Calu3 (cell line): ENCODE measurements around the gene CYTH1. TPM values are rescaled to one million over a fixed set of nuclear protein-coding genes. Genes with fewer than 3 reads are reported as not detected.
A peak's percentile ranks its signal among the peaks of the same experiment; 100 is the strongest.

ENCODE experiments used
- Bru-seq: library from RNA; stranded (reverse); fragments of 400-500 nt; gene quantifications from one replicate; lab custom pipeline; 2021; lab: Mats Ljungman, UMichigan
- BruChase-seq, 2 experiments: library from RNA; stranded (reverse); fragments of 400-500 nt; gene quantifications; one replicate each; lab custom pipeline; 2021; lab: Mats Ljungman, UMichigan
- BruUV-seq: library from RNA; stranded (reverse); fragments of 400-500 nt; replicated peaks from 2 replicates; lab custom pipeline; 2021; lab: Mats Ljungman, UMichigan
- CTCF ChIA-PET: fragments of 300-600 bp; sonication (Branson Sonifier 250); formaldehyde crosslinking; loops from one replicate; lab custom pipeline; 2022; ENCODE audit warnings: antibody characterized with exemption; lab: Charles Lee
- DNase-seq: peaks from one replicate; pipeline ENCODE4 v3.0.0; 2022
- H3K27ac Mint-ChIP-seq: one replicate; pipeline ENCODE4 v1.8.0; 2022; ENCODE audit warnings: mixed read lengths; ENCODE audit not compliant: unreplicated experiment
- H3K27me3 Mint-ChIP-seq: one replicate; pipeline ENCODE4 v1.8.0; 2022; ENCODE audit warnings: mixed read lengths; ENCODE audit not compliant: unreplicated experiment
- H3K36me3 Mint-ChIP-seq: one replicate; pipeline ENCODE4 v1.8.0; 2022; ENCODE audit warnings: mild to moderate bottlenecking, moderate library complexity, mixed read lengths; ENCODE audit not compliant: insufficient read depth, unreplicated experiment
- H3K4me1 Mint-ChIP-seq: one replicate; pipeline ENCODE4 v1.8.0; 2022; ENCODE audit warnings: mild to moderate bottlenecking, low read depth, mixed read lengths; ENCODE audit not compliant: unreplicated experiment
- H3K4me3 Mint-ChIP-seq: one replicate; pipeline ENCODE4 v1.8.0; 2022; ENCODE audit warnings: mild to moderate bottlenecking, low read depth, moderate library complexity, mixed read lengths; ENCODE audit not compliant: unreplicated experiment
- H3K9me3 Mint-ChIP-seq: one replicate; pipeline ENCODE4 v1.8.0; 2022; ENCODE audit warnings: low read depth, mixed read lengths; ENCODE audit not compliant: unreplicated experiment
- intact Hi-C: fragments of 100-400 bp; cut with micrococcal nuclease; formaldehyde crosslinking; loops from one replicate; pipeline ENCODE4 v1.10.0; 2022; ENCODE audit not compliant: unreplicated experiment
- long read RNA-seq: library from polyadenylated mRNA; stranded (forward); transcript quantifications from one replicate; pipeline ENCODE4 v2.0.0, GENCODE V29; 2022
- total RNA-seq: library from RNA; stranded (reverse); gene quantifications from 2 replicates; pipeline ENCODE4 v1.2.3, GENCODE V29; 2022
- TF ChIP-seq, protein P1 (sequence below): fragments of 200-600 bp; IDR thresholded peaks from one replicate; pipeline ENCODE4 v1.8.0; 2022; ENCODE audit warnings: antibody characterized with exemption; ENCODE audit not compliant: unreplicated experiment

CYTH1 gene, protein sequence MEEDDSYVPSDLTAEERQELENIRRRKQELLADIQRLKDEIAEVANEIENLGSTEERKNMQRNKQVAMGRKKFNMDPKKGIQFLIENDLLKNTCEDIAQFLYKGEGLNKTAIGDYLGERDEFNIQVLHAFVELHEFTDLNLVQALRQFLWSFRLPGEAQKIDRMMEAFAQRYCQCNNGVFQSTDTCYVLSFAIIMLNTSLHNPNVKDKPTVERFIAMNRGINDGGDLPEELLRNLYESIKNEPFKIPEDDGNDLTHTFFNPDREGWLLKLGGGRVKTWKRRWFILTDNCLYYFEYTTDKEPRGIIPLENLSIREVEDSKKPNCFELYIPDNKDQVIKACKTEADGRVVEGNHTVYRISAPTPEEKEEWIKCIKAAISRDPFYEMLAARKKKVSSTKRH
- 30.3 and 40.5 TPM in 2 replicates for total RNA-seq
- Bru-seq, nascent RNA, result percentile 71 among the genes with signal in this experiment
- BruChase-seq, experiment 1, labeled RNA remaining after a 6-hour chase, result percentile 65 among the genes with signal in this experiment
- percentile 70 among the genes with signal in this experiment for BruChase-seq, experiment 2, labeled RNA remaining after a 2-hour chase
- long read RNA-seq, full-length matches to known transcripts, result 8 of 13 reads
- long read RNA-seq, partial matches to known transcripts, result 3 of 13 reads
- long read RNA-seq, other reads (novel, unspliced or antisense), result 2 of 13 reads

GRCh38 chr17:78781893-78782304 is at the start of gene CYTH1:
TSS of gene CYTH1 (minus strand) at chr17:78782273. CDS start at chr17:78782223, 50 bp downstream.
- Mint-ChIP-seq H3K9me3 (no peaks in the 10 kb centered on the region), H3K4me3 (peak within 1 kb of the TSS; percentile 72), H3K27me3 (no peaks in the 10 kb centered on the region), H3K27ac (peak within 1 kb of the TSS; percentile 63), H3K36me3 (peaks cover 32% of the 10 kb centered on the region), H3K4me1 (peaks cover 9% of the 10 kb centered on the region)
- intact Hi-C loops, result no loop called here
- no peak for DNase-seq
- BruUV-seq, result no TSS peak
- CTCF ChIA-PET, result no interaction called here
- TF ChIP-seq, protein P1, sequence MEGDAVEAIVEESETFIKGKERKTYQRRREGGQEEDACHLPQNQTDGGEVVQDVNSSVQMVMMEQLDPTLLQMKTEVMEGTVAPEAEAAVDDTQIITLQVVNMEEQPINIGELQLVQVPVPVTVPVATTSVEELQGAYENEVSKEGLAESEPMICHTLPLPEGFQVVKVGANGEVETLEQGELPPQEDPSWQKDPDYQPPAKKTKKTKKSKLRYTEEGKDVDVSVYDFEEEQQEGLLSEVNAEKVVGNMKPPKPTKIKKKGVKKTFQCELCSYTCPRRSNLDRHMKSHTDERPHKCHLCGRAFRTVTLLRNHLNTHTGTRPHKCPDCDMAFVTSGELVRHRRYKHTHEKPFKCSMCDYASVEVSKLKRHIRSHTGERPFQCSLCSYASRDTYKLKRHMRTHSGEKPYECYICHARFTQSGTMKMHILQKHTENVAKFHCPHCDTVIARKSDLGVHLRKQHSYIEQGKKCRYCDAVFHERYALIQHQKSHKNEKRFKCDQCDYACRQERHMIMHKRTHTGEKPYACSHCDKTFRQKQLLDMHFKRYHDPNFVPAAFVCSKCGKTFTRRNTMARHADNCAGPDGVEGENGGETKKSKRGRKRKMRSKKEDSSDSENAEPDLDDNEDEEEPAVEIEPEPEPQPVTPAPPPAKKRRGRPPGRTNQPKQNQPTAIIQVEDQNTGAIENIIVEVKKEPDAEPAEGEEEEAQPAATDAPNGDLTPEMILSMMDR, result no peak

DNA sequence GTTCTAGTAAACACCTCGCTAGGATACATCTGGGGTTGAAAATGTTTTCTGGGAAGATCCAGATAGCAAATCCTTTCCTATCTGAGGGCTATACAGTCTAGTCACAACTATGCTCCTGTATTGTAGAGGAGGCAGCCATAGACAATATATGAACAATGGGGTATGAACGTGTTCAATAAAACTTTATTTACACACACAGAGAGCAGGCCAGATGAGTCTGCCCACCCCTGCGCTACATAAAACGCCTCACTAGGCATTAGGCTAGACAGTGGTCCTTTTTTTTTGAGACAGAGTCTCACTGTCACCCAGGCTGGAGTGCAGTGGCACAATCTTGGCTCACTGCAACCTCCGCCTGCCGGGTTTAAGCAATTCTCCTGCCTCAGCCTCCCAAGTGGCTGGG is 47.4 kb upstream of the CYTH1 start:
- BruUV-seq, result no TSS peak
- H3K27me3 Mint-ChIP-seq, result no peaks in the 10 kb centered on the region
- no peaks in the 10 kb centered on the region for H3K4me1 Mint-ChIP-seq
- no peak overlapping the region for H3K4me3 Mint-ChIP-seq
- H3K27ac Mint-ChIP-seq, result no peak overlapping the region
- CTCF ChIA-PET, result no interaction called here
- TF ChIP-seq, protein P1, result no peak
- H3K36me3 Mint-ChIP-seq, result peaks cover 62% of the 10 kb centered on the region
- no peak for DNase-seq
- H3K9me3 Mint-ChIP-seq, result no peaks in the 10 kb centered on the region
- intact Hi-C loops, result no loop called here

GRCh38 chr17:78828470-78829185 is 46.6 kb upstream of the CYTH1 start:
- H3K9me3 Mint-ChIP-seq, result no peaks in the 10 kb centered on the region
- H3K4me3 Mint-ChIP-seq, result no peak overlapping the region
- CTCF ChIA-PET, result no interaction called here
- TF ChIP-seq, protein P1, result no peak
- no peaks in the 10 kb centered on the region for H3K27me3 Mint-ChIP-seq
- DNase-seq, result peak; percentile 12
- BruUV-seq, result no TSS peak
- intact Hi-C loops, result no loop called here
- peak overlapping the region; percentile 36 for H3K27ac Mint-ChIP-seq
- H3K4me1 Mint-ChIP-seq, result no peaks in the 10 kb centered on the region
- H3K36me3 Mint-ChIP-seq, result peaks cover 66% of the 10 kb centered on the region

- intact Hi-C loops, result no loop called here
- H3K4me1 Mint-ChIP-seq, result no peaks in the 10 kb centered on the region
- CTCF ChIA-PET, result interaction anchor here (0.5 to 0.6 kb wide), 2 partner anchors 96 to 1022 kb away, joined by 3 to 5 read pairs; no protein-coding TSS in a partner anchor
- BruUV-seq, result no TSS peak
- no peaks in the 10 kb centered on the region for H3K9me3 Mint-ChIP-seq
- no peak for DNase-seq
- H3K36me3 Mint-ChIP-seq, result peaks cover 72% of the 10 kb centered on the region
- H3K27ac Mint-ChIP-seq, result no peak overlapping the region
- TF ChIP-seq, protein P1, result no peak
- no peaks in the 10 kb centered on the region for H3K27me3 Mint-ChIP-seq
- H3K4me3 Mint-ChIP-seq, result no peak overlapping the region
Measured at GRCh38 chr17:78826836-78827509, 44.9 kb upstream of the CYTH1 start.
